HG03045 (cell line): ENCODE measurements around the gene ENTHD1.
"Not testable (repeated sequence)": the region's sequence is repeated elsewhere in the genome, so short reads cannot be mapped to it uniquely, and the experiment has no call there.

Experiments used
- ATAC-seq: cut with Tn5 transposase; IDR thresholded peaks from one replicate; pipeline ENCODE4 v1.9.1; 2021; ENCODE audit warnings: mild to moderate bottlenecking, moderate library complexity; ENCODE audit not compliant: unreplicated experiment

Gene ENTHD1

GRCh38 chr22:39735776-39736175 lies 157.8 kb downstream of the ENTHD1 start:
- no peak for ATAC-seq

GRCh38 chr22:39734866-39735265 lies 158.7 kb downstream of the ENTHD1 start:
- ATAC-seq: no peak

DNA sequence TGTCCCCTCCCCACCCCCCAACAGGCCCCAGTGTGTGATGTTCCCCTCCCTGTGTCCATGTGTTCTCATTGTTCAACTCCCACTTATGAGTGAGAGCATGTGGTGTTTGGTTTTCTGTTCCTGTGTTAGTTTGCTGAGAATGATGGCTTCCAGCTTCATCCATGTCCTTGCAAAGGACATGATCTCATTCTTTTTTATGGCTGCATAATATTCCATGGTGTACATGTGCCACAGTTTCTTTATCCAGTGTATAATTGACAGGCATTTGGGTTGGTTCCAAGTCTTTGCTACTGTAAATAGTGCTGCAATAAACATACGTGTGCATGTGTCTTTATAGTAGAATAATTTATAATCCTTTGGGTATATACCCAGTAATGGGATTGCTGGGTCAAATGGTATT lies 159.5 kb downstream of the ENTHD1 start:
- ATAC-seq: not testable (repeated sequence)

GRCh38 chr22:39733191-39733590 lies 160.4 kb downstream of the ENTHD1 start:
- no peak for ATAC-seq

- no peak for ATAC-seq
Measured at GRCh38 chr22:39732625-39733024, 160.9 kb downstream of the ENTHD1 start.

DNA sequence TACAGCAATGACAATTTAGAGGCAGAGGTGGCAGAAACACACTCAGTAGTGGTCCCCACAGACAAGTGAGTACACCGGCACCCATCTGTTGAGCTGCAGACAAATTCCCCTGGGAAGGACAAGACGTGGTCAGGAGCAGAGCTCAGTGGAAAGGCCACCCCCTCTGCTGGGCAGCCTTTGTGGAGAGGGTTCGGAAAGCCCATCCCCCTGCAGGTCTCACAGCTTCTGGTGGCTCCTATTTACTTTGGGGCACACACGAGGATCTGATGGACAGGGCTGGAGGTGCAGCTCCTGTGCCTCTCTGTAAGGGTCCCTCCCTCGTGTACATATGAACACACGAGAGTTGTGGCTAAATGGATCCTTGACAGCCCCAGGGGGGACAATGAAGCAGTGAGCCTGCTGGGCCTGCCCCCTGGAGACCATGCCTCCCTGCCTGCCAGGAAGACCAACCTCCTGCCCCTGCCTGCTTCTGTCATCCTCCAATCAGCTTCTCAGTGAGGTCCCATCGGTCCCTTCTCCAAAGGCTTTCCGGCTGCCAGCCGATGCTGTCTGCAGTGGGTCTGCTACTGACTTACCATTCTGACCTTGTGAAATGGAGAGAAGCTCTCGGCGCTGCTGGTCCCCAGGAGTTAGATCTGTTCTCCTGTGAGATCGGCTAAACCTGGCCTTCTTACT lies 161.5 kb downstream of the ENTHD1 start:
- ATAC-seq: no peak

DNA sequence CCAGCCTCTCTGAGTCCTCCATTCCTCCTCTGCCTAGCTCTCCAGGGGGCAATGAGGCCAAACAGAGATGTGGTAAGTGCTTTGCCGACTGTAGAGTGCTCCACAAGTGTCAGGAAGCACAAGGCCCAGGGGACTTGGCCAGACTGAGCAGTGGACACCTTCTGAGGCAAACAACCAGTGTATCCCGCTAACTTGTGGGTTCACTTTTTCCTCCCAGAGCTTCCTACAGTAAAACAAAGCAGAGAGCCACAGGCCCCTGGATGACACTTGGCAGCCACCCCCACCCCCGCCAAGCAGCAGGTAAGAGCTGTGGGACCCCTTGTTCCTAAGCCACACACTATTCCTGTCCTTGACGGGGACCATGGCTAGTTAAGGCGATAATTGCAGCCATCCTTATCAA lies 162.1 kb downstream of the ENTHD1 start:
- ATAC-seq: no peak

GRCh38 chr22:39729141-39729934 lies 164.2 kb downstream of the ENTHD1 start:
- ATAC-seq: no peak

DNA sequence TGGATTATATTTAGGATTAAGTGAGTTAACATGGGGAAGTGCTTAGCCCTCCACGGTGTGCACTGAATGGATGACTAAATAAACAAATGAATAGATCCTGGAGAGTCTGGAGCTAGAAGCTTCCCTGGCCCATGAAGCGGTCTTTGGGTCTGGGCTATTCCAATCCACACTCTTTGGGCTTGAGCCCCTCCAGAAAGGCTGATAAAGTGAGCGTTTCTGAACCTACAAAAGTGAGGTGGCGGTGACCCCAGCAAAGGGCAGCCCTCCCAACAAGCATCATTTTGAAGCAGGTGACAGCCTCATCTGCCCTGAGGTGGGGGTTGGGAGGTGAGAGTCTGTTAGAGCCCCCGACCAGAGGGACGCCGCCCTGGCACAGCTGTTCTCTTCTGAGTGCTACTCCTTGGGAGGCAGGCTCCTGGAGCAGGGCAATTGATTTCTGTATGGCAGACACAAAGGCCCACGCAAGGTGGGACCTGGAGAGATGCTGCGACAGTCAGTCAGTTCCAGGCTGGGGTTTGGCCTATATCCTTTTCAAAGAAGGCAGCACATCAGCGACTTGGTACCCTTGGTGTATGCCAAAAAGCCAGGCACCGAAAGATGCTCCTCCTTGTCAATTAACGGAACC lies 165.2 kb downstream of the ENTHD1 start:
- ATAC-seq: no peak

DNA sequence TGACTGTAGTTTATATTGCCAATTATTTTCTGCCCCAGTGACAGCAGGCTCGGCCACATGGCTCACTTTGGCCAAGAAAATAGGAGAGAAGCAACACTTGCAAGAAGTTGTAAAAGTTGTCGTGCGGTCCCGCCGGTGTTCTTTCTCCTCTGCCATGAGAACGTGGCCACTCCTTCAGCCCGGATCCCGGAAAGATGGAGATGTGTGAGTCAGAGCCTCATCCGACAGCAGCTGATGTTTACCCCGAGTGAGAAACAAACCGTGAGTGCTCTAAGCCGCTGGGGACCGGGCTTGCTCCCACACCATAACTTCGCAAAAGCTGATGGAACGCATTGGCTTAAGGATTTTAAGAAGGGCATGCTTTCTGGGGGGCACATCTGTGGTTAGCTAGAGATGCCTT lies 166.0 kb downstream of the ENTHD1 start:
- no peak for ATAC-seq

DNA sequence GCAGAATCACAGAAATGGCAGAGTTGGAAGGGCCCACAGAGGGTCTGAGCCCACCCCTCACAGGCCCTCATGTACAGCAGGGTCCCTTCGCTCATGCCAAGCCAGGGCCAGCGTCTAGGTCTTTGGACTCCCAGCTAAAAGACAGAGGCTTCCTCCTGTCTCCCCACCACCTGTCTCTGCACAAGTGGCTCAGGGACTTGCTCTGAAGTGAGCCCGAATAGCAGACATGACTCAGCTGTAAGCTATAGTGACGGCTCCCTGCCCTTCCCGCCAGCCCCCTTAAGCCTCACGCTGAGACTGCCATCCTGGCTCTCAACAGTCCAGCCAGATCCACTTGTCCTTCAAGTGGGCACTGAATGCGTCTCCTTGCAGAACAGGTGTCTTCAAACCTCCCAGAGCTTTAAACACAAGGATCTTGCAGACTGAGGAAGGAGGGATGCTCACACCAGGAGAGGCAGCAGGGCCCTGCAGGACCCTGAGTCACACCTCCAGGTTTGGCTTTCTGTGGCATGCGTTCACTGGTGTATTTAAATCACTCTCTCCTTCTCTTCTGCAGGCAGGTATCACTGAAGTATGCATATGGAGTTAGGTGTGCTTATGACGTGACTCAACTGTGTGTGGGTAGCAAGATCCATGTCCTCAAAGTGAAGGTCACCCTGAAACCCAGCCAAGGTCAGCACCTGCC lies 168.1 kb downstream of the ENTHD1 start:
- no peak for ATAC-seq

- no peak for ATAC-seq
Measured at GRCh38 chr22:39724857-39725256, 168.7 kb downstream of the ENTHD1 start.

DNA sequence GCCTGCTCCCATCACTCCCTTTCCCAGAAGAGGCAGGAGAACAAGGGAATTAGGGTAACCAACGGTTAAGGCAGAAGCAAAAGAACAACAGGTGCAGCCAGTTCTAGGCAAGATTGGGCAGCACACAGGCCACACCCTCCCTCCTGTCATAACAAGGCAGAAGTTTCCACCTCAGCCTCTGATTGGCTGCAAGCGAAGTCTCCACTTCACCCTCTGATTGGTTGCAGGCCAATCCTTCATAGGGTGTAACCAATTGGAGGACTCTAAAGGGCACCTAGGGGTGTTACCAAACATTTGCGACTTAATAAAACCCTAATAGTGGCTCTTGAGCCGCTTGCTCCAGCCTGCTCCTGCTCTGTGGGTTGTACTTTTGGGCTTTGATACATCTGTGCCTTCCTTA lies 169.2 kb downstream of the ENTHD1 start:
- ATAC-seq: no peak

- no peak for ATAC-seq
Measured at GRCh38 chr22:39723899-39724351, 169.6 kb downstream of the ENTHD1 start.

- no peak for ATAC-seq
Measured at GRCh38 chr22:39723463-39723862, 170.1 kb downstream of the ENTHD1 start.

GRCh38 chr22:39722501-39722900 lies 171.1 kb downstream of the ENTHD1 start:
- ATAC-seq: no peak

DNA sequence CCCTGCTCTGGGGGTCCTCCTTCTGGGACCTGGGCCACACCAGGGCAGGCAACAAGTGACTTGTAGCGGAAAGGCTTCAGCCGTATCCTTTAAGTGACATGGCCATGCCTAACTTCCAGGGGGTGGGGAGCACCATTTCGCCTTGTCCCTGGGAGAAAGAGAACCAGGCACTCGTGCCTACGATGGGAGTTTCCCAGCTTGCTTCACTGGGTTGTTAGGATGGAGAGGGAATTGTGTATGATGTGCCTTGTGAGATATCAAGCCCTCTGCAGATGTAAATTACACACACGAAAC lies 171.6 kb downstream of the ENTHD1 start:
- no peak for ATAC-seq

GRCh38 chr22:39721206-39722031 lies 172.1 kb downstream of the ENTHD1 start:
- ATAC-seq: no peak

DNA sequence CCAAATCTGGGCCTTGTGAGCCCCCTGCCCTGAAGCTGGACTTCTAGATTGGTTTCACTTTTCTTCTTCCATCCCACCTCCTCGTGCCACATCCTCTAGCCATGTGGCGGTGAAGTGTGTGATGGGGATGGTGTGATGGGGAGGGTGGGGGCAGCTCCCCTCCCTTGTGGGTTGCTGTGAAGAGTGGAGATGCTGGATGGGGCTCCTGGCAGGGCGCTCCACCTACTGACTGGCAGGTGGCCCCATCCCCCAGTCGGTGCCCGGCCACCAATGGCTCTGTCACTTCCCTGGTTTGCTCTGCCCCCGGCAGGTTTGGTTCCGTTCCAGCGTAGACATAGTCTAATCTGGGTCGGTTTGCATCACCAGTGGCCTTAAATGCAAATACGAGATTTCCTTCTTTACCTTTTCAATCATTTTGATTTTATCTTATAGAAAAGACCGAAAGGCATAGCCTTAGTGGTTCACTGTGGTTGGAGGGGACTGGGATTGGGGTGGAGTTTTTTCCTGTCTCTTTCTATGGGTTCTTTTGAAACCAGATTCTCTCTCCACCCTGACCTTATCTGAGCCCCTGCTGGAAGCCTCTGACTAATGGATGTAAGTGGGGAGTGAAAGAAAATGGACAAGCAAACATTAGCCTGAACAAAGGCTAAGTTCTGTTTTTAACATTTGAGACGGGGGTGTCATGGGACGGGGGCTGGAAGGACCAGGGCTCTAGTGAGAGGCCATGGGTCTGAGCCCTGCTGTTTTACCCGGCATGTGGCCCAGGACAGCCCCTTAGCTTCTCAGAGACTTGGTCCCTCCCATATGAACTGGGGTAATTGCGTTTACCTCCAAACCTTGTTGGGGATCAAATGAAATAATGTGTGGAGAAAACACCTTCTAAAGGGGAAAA lies 173.8 kb downstream of the ENTHD1 start:
- no peak for ATAC-seq
